NCI-H2029 (cell line): Measurements from ENCODE around the gene SPAG16.

Experiments used
- DNase-seq: peaks from one replicate; lab custom pipeline; 2025; lab: John Stamatoyannopoulos, UW

SPAG16 gene

DNA sequence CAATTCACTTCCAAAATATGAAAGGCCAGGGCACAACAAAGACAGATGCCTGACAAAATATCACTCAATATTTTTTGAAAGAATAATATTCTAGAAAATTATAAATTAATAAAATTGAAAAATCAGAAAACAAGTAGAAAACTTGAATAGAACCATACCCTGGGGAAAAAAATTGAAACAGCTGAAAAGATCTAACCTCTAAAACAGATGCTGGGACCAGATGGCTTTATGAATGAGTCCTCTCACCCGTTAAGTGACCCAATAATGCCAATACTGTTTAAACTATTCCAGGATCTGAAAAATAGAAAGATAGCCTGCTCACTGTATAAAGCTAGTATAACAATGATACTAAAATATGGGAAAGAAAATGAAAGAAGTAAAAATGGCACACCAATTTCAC, 804.3 kb downstream of the SPAG16 start:
- DNase-seq, result no peak

DNA sequence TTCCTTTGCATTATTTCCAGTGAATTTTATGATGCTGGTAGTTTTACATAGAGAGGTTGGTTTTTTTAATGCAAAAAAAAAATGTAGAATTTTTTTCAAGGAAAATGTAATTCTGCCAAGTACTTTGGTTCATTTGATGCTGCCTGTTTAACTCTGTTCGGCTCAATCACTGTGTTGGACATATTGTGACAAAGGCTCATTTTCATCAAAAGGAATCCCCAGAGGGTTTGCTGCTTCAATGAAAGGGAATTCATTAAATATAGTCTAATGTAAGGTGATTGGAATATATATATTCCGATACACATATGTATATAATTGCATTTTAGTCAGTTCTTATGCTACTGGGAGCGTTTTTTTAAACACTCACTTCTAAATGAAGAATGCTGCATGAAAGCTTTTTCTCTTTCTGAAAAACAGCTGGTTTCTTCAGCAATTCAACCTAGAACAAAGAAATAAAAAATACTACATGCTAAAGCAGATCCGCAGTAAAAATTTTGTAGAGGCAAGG, 812.0 kb downstream of the SPAG16 start:
- DNase-seq, result no peak

DNA sequence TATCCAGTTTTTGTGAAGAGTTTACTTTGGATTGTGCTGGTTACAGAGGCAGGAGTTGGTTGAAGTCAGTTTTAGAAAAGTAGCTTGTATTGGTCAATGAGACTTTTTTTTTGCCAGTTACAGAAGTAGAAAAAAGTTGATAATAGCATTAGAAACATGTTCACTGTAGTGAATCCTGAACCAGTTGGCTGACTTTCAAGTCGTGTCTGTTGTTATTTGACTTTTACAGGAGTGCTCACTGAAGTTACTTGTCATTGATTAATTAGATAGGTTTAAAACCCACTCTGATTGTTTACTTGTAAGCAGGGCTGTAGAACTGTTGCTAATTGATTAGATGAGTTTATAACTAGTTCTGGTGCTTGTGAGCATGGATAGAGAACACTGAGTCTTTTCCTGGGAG, 814.5 kb downstream of the SPAG16 start:
- DNase-seq, result no peak

DNA sequence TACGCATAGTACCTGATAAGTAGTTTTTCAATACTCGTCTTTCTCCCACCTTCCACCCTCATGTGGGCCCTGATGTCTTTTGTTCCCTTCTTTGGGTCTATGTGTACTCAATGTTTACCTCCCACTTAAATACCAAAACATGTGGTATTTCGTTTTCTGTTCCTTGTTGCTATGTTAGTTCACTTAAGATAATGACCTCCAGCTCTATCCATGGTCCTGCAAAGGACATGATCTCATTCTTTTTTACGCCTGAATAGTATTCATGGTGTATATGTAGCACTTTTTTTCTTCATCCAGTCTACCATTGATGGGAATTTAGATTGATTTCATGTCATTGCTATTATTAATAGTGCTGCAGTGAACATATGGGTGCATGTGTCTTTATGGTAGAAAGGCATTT, 816.2 kb downstream of the SPAG16 start:
- DNase-seq, result no peak

DNA sequence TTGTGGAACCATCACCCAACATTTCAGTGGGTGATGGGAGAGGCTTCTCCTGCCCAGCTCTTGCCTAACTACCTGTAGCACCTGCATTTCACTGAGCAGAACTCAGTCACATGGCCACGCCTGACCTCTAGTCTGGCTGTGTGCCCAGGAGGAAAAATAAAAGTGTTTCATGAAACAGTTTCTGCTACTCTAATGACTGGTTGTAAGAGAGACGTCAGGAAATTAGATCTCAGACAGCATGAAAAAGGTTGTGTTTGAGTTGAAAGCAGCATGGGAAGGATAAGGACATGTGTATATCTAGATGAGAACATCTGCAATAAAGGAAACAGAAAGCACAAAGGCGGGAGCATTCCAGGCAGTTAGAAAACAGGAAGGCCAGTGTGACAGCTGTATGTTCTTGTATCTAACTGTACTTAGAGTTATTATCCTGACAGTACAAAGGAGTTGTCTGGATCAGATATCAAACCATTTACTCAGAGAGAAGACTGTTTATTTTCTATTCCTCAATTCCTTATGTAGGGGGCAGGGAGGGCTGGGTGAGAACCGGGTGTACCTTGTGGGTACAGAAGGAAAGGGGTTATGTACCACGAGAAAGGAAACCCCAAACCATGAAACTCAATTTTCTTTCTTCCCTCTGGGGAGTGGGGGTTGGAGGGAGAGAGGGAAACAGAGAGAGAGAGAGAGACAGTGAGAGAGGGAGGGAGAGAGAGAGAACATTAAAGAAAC, 819.2 kb downstream of the SPAG16 start:
- DNase-seq, result peak; percentile 92

DNA sequence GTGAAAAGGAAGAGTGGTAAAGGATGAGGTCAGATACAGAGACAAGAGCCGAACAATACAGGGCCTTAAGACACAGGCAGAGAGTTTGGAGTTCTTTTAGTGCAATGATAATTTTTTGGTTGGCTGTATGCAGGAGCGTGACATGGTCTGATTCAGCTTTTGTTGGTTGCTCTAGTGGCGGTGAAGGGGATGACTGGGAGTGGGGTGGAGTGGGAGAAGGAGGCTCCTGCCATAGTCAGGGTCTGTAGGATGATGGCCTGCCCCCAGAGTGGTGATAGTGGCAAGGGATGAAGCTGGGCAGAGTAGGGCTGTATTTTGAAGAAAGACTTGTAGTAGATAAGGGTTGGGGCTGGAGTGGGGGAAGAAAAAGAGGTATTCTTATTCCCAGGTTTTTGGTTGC, 820.0 kb downstream of the SPAG16 start:
- peak; percentile 6 for DNase-seq

DNA sequence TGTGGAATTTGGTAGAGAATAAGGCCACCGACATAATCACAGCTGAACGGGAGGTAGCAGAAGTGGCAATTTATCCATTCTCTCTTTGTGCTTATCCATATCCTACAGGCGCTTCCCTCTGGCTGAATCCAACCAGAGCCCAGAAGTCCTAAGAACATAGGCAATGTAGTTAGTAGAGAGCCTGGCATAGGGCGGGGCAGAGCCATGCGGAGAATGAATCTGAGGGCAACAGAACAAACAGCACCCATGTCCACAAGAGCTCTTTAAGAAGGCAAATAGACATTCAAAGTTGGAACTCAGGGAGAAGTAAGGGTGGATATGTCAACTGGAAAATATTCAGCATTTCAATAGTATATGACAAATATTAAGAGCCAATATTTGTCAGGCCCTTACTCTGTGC, 820.7 kb downstream of the SPAG16 start:
- no peak for DNase-seq

DNA sequence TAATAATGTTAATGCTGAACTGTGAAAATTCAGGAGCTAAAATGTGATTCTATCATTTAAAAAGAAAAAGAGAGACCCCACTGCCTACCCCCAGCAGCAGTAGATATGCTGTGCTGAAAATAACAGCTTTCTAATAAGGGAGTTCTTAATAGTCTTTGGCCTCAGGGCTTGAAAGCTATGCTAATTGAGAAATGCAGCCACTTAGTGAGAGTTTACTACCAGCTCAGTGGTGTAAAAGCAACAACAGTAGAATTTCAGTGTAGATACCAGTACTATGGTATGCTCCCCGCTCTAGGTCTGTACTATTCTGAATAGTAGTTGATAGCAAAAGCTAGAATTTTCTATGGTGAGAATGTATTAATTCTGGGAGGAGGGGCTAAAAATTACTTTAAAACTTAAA, 823.5 kb downstream of the SPAG16 start:
- no peak for DNase-seq

DNA sequence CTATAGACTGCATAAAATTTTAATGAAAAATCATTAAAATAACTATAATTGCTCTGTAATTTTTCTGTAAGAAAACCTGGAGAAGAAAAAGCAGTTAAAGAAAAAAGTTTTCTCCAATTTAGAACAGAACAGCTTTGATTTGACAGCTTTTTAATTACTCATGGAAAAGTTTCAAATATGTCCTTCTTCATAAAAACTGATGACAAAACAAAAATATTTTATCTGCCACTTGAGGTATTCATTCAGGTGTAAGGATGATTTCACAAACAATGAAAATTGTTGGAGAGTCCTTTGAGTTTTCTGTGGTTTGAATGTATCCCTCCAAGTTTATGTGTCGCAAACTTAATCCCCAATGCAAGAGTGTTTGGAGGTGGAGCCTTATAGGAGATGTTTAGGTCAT, 824.3 kb downstream of the SPAG16 start:
- no peak for DNase-seq

DNA sequence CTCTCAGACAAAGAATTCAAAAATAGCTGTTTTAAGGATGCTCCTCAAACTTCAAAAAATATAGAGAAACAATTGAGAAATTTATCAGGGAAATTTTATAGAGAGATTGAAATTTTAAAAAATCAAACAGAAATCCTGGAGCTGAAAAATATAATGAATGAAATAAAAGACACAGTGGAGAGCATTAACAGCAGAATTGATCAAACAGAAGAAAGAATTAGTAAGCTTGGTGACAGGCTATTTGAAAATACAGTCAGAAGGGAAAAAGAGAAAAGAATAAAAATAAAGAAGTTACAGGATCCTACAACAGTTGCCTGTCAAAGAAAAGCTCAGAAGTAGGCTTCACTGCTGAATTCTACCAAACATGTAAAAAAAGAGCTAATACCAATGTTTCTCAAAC, 832.8 kb downstream of the SPAG16 start:
- no peak for DNase-seq

DNA sequence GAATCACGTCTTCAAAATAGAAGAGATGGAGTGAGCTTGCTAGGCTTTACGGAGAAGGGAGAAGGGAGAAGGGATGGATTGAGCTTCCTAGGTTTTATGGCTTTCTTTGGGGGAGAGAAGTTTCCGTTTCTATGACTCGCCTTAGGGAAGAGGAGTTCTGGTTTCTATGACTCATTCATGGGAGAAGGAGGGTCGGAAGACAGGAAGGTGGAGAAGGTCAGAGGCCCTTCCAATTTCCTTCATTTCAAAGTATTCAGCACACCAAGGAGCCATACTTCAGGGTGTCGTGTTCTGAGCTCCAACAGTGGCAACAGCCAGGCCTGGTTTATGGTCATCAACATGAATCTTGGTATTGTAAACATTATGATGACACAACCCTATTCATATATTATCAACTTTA, 841.9 kb downstream of the SPAG16 start:
- no peak for DNase-seq

DNA sequence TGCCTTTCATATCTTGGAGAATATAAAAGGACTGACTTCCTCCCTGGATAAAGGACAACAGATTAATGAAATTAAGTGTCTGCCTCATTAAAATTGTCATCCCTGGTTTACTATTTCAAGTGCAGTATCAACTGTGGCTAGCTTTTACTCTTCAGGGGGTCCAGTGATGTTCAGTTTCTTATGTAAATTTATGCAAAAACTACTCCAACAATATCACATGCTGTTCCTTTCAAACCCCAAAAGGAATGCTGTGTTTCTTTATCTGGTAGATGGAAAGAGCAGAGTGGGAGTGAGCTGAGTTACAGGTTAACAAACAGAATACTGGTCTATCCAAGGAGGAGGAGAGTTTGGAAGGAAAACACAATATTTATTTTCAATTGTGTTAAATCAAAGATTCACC, 842.9 kb downstream of the SPAG16 start:
- no peak for DNase-seq

DNA sequence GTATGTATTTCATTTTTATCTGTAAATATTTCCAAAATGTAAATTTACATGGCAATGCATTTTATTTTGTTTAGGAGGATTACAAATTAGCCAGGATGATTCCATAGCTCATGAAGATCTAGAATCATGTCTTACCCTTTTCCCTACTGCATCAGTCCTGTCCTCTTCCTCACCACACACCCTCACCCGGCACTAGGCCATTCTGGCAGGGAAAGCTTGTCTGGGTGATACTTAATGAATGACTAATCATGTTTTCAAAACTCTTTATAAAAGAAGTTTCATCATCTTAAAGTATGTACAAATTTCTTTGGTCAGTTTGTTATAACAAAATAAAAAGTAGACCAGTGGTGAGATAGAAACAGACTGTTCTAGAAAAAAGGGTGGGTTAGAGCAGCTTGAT, 843.3 kb downstream of the SPAG16 start:
- DNase-seq, result no peak

DNA sequence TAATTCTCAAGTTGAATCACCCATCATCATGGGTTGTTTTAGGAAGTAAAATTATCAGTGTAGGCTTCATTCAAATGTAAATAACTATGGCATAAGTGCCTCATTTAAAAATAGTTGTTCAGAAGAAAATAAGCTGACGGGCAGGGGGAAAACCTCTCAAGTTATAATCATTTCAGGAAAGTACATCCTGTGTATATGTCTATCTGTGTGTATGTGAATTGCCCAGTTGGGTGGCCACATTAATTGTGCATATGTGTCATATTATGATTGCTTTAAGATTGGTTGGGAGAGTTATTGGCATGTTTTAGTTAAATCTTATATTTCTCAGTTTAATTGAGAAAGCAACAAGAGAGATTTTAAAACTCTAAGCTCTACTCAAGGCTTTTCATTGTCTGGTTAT, 843.8 kb downstream of the SPAG16 start:
- no peak for DNase-seq

DNA sequence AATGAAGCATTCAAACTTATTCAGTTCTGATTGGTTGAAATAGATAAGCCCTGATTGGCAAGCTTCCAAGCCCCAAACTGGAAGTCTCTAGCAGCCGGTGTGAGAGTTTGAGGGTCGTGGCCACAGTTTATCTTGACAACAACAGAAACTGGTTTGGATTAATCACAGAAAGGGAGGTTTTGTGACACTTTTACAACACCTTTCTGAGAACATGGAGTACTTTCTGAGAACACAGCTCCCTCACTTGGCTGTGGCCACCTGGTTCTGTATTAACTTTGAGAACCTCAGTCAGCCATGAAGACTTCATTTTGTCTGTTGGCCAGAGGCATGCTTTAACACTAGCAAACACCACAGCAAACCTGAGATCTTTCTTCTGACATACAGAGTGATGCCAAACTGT, 845.9 kb downstream of the SPAG16 start:
- DNase-seq, result no peak

DNA sequence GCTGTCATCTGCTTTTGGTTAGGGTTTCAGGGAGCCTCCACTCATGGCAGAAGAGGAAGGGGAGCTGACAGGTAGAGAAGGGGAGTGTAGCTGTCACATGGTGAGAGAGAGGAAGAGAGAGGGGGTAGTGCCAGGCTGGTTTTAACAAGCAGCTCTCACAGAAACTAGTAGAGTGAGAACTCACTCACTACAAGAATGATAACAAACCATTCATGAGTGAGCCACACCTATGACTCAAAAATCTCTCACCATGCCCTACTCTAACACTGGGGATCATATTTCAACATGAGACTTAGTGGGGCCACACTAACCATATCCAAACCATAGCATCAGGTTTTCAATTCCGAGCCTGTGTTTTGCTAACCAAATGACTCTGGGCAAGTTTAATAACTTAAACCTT, 851.7 kb downstream of the SPAG16 start:
- no peak for DNase-seq

DNA sequence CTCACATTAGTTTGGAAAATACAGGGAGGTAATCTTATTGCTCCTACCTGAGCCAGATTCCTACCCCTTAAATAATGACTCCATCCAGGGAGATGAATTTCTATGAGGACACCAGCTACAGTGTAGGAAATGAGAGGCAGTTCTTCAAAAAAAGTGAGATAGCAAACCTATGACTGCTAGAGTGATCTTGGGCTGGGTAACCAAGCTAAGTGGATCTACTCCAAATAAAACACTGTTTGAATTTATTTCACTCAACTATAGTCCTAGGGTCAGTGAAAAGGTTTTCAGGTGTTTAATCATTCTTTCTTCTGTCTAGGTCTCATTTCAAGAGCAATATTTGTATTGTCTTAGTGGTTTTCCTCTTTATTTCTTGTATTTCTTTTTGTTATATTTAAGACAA, 854.5 kb downstream of the SPAG16 start:
- no peak for DNase-seq

DNA sequence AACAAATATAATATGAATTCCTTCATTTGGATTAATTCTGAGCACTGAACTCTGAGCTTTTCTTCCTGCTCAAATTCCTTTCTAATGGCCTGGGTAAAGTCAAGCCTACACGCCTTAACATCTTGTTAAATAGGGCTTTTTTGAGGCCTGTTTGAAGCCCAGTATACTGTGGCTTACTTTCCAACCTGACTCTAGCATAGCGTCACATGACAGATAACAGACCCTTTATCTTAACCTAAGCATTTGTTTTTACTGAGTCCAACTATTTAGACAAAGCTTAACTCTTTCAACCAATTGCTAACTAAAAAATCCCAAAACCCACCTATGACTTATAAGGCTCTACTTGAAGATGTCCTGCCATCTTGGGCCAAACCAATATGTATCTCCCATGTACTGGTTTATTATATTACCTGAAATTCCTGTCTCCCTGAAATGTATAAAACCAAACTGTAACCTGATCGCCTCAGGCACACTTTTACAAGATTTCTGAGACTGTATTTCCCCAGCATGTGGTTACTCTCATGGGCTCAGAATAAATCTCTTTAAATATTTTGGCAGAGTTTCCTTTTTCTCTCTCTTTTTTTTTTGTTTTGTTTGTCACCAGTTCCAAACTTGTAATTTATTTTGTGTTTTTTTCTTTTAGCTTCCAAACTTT, 855.5 kb downstream of the SPAG16 start:
- DNase-seq, result no peak

DNA sequence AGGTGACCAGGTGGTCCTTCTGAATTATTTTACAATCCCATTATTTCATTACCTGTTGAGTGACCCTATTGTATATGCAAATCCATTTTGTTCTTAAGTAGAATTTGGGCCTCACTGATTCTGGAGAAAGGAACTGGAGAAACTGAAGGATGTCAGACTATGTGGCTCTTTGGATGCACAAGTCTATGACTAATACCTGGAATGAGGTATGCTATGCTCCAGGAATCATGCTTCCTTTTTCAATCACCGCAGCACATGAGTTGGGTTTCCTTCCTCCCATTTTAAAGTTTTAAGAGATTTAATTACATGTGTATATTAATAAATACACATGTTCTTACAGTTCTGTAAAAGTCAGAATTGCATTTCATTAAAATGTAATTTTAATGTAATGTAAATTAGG, 872.7 kb downstream of the SPAG16 start:
- DNase-seq, result no peak

DNA sequence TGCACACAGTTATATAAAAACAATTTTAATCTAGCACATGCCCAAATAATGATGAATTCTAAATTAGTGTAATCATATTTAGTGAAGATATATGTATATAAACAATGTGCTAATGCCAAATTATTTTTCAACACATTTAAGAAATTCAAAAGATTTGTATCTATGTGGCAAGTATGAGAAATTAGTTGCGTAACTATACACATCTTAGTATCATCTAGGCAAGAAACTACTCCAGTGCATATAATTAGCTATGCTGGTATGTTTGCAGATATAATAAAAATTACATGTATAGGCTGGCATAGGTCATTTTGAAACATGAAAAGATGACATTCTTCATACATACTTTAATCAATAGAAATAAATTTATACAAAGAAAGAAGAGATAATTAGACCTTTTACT, 874.6 kb downstream of the SPAG16 start:
- DNase-seq, result no peak

DNA sequence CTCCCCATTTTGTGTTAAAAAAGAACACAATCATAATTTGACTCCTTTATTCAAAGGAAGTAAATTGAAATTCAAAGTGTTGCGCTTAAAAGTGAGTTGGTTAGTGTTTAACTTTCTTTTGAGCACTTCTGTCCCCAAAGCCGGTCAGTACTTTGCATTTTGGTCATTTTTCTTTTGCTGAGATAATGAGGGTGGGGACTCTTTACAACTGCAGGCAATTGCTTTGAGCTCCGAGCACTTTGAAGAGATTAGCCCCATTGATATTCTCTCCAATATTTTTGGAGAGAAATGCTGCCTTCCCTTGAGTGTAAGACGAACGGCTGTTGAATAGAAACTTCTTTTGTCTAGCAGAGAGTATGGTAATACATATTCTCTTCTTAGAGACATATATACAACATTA, 885.0 kb downstream of the SPAG16 start:
- no peak for DNase-seq

DNA sequence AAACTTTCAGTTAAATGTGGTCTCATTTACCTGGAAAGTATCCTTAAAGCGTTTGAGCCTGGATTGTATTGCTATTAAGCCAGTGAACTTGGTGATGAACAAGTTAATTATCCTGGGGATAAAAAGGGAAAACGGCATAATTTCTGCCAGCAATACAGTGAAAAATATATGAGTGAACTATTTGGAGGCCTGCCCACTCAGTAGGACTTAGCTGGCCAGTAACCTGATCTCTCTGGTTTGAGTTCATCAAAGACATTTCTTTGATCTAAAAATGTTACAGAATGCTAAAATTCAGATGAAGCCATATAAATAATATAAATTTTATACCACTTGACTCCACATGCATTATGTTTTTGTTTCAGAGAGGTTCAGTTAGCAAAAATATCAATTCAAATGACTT, 885.5 kb downstream of the SPAG16 start:
- no peak for DNase-seq

DNA sequence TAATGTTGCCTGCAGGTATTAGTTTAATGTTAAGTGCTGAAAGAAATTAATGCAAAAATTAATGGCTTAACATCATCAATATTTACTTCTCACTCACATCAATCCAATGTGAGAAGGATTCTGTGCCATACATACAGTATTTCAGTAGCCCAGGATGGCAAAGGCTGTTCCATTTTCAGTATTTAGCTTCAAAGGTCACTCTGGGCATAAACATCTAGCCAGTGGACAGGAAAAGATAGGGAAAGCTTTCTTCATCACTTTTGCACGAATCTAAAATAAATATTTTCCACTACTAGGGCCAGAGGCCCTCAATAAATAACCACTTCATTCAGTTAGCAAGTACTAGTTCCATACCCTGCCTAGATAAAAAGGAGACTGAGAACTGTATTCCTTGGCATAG, 890.3 kb downstream of the SPAG16 start:
- DNase-seq, result no peak

DNA sequence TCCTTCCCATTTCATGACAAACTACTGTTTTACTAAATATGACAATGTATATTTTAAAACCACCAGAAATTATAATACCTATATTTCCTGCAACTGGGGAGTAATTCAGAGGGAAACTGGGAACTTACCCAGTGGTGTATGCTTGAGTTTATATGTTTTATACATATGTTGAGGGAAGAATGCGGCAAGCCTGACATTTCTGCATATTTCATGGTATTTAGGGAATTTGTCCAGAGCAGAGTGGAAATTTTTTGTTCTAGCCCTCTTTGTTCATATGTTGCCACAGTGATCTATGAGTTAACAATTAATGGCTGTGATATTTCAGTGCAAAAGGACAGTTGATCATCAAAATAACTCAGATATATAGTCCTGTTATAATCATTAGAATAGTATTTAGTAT, 895.8 kb downstream of the SPAG16 start:
- DNase-seq, result no peak
